WI38 (cell line): ENCODE results near the gene CFD.

ENCODE experiments used
- H3K4me3 ChIP-seq: 2 replicates; pipeline ENCODE4 v1.5.1; 2011; ENCODE audit warnings: low read depth, mild to moderate bottlenecking, control low read depth, low read length
- TF ChIP-seq, protein P1 (sequence below): IDR thresholded peaks from 2 replicates; pipeline ENCODE4 v1.5.1; 2012; ENCODE audit warnings: low read depth, mild to moderate bottlenecking, control low read depth, low read length

The CFD gene

DNA sequence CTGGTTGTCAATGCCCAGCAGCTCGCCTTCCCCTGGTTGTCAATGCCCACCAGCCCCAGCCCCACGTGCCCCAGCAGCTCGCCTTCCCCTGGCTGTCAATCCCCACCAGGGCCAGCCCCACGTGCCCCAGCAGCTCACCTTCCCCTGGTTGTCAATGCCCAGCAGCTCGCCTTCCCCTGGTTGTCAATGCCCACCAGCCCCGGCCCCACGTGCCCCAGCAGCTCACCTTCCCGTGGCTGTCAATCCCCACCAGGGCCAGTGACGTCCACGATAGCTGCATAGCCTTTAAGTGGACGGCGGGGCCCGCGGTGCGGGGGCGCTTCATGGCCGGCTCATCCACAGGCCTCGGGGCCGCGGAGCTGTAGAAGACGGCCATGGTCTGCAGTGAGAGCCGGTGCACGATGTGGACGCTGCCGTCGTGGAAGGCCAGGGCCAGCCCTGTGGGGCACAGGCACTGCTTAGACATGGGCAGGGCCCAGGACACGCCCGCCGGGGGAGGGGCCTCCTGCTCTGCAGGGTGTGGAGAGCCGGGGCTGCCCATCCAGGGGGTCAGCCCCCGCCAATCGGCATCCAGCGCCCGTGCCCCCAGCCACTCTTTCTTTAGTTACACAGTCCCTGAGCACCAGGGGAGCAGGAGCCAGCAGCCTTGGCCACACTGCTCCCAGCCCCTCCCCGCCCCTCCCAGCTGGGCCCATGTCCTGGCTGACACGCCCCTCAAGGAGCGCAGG is 20.4 kb downstream of the CFD start:
- H3K4me3 ChIP-seq: no peak overlapping the region
- TF ChIP-seq, protein P1, sequence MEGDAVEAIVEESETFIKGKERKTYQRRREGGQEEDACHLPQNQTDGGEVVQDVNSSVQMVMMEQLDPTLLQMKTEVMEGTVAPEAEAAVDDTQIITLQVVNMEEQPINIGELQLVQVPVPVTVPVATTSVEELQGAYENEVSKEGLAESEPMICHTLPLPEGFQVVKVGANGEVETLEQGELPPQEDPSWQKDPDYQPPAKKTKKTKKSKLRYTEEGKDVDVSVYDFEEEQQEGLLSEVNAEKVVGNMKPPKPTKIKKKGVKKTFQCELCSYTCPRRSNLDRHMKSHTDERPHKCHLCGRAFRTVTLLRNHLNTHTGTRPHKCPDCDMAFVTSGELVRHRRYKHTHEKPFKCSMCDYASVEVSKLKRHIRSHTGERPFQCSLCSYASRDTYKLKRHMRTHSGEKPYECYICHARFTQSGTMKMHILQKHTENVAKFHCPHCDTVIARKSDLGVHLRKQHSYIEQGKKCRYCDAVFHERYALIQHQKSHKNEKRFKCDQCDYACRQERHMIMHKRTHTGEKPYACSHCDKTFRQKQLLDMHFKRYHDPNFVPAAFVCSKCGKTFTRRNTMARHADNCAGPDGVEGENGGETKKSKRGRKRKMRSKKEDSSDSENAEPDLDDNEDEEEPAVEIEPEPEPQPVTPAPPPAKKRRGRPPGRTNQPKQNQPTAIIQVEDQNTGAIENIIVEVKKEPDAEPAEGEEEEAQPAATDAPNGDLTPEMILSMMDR: no peak

DNA sequence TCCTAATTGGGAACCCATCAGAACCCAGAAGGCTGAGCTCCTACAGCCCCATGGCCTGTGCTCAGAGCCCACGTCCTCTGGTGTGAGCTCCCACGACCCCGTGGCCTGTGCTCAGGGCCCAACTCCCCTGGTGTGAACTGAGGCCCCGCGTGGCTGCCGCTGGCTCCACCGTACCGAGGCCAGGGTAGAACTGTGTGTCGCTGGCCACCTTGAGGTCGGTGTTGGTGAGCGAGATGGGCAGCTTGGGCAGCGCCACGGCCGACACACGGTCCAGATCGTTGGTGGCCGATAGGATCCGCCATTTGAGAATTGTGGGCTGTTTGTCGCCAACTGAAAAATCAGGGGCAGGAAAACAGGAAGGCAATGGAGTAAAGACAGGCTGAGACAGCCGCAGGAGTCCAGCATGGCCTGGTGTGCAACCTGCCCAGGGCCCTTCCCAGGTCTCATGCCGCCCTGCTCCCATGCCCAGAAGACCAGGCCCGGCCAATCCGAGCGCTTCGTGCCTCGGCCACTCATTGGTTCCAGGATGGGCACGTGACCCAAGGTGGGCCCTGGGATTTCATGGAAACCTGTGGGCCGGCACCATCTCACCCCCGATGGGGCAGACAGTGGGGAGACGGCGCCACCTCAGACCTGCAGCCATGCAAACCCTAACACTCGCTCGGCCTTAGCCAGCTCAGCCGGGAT is 22.1 kb downstream of the CFD start:
- TF ChIP-seq, protein P1: no peak
- no peak overlapping the region for H3K4me3 ChIP-seq

DNA sequence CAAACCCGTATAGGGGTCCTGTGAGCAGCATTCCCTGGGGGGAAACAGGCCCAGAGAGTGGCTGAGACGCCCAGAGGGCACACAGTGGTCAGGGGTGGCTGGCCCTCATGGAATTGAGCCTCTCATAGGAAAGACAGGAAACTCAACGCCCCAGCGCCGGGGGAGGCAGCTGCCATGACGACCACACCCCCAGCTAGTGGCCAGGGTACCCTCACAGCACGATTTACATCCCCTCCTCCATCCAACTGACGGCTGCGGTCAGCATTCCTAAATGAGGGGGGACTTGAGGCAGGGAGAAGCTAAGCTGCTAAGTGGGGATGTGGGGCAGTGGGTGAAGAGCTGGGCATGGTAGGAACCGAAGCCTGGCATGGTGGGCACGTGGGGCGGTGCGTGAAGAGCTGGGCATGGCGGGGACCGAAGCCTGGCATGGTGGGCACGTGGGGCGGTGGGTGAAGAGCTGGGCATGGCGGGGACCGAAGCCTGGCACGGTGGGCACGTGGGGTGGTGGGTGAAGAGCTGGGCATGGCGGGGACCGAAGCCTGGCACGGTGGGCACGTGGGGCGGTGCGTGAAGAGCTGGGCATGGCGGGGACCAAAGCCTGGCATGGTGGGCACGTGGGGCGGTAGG is 23.5 kb downstream of the CFD start:
- TF ChIP-seq, protein P1: no peak
- H3K4me3 ChIP-seq: no peak overlapping the region

DNA sequence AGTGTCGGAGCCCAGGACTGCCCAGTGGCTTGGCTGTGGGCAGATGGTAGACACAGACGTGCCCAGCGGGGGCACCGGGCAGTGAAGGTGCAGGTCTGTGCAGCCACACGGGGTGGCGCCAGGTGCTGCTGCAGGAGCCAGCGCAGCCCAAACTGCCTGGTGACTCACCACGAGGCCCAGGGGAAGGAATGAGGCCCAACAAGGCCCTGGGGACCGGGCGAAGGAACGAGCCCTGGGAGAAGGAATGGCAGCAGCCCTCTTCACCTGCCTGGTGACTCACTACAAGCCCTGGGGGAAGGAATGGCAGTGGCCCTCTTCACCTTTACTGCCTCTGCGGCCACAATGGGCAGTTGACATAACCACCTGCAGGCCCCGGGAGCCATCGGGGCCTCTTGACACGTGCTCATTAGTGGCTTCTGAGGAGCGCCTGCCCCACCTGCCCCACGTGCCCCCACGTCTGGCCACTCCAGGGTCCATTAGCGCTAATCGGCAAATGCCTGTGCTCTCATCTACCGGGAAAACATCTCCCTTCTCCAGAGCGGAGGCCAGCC is 24.3 kb downstream of the CFD start:
- TF ChIP-seq, protein P1: no peak

DNA sequence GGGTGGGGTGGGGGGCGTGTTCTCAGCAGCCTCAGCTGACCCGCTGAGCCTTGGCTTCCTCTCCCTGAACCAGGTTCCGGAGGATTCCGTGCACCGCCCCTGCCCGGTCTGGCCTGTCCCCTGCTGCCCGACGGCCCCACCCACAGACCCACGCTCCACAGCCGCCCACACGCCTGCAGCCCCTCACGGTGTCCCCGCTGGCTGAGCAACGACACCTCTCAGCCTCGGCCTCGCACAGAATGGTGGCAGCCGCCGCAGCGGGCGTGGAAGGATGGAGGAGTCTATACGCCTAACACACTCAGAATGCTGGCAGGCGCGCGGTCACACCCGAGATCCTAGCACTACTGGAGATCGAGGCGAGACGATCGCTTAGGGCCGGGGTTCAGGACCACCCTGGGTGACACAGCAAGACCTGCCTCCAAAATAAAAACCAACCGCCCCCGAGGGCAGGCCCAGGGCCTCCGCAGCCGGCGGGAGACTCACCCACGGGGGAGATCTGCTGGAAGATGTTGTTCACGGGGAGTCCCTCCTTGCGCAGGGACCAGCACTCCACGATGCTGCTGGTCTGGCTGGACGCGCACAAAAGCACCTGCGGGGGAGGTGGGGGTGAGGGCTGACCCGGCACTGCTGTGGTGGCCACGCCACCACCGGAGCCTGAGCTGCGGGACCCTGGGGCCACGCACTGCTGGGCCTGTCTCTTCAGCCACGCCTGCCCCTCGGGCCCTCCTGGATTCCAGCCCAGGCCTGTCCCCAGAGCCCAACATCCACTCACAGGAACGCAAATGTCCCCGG is 25.2 kb downstream of the CFD start:
- TF ChIP-seq, protein P1: no peak

More for the DNA sequence above, 24.3 kb downstream of the CFD start:
- no peak overlapping the region for H3K4me3 ChIP-seq

DNA sequence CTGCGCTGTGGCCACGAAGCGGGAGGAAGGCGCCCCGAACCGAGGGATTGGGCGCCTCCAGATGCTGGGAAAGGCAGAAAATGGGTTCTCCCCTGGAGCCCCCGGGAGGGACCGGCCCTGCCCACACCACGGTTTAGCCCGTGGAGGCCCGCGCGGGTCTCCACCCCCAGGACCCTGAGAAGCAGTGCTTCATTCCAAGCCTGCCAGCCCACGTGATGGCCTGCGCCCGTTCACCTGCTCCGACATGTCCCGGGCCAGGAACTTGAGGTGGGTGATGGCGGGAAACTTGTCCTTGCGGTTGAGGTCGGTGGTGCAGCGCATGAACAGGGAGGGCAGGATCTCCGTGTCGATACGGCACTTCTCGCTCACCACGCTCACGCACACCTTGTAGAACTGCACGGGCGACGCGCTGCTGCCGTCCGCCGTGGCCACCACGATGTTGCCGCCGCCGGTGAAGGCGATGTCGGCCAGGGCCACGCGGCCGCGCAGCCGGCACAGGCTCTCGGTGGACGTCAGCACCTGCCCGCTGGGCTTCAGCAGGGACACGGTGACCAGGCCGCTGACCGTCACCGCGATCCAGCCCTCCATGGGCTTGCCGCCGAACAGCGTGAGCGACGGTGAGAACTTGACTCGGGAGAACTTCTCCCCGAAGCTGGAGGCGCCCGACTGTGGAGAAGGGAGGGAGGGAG is 26.2 kb downstream of the CFD start:
- no peak overlapping the region for H3K4me3 ChIP-seq
- TF ChIP-seq, protein P1: no peak

More for the DNA sequence above, 25.2 kb downstream of the CFD start:
- no peak overlapping the region for H3K4me3 ChIP-seq
